GDM1 (cell line): ENCODE data around the gene POLRMT.
"Not testable (repeated sequence)": the region's sequence is repeated elsewhere in the genome, so short reads cannot be mapped to it uniquely, and the experiment has no call there.

Experiments
- DNase-seq: peaks from one replicate; lab custom pipeline; 2025; lab: John Stamatoyannopoulos, UW

POLRMT gene

DNA sequence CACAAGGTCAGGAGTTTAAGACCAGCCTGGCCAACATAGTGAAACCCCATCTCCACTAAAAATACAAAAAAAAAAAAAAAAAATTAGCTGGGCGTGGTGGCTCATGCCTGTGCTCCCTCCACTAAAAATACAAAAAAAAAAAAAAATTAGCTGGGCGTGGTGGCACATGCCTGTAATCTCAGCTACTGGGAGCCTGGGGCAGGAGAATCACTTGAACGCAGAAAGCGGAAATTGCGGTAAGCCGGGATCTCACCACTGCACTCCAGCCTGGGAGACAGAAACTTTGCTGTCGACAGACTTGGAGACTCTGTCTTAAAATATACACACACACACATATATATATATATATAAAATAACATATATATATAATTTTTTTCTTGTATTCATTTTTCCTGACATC lies 6.8 kb downstream of the POLRMT start:
- not testable (repeated sequence) for DNase-seq

DNA sequence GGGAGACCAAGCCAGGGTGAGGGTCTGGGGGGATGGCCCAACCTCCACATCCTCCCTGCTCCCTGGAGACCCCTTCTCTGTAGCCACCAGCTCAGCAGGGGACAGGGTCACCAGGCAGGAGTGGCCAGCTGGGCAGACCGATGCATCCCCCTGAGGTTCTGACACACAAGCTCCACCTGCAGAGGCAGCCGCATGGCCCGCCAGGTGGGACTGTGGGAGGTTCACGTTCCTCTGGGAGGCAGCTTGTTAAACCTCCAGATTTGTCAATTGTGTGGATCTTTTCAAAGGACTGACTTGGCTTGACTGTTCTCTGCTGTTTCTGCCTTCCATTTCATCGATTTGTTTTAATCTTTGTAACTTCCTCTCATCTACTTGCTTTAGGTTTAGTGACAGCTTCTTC lies 8.1 kb downstream of the POLRMT start:
- DNase-seq, result no peak

DNA sequence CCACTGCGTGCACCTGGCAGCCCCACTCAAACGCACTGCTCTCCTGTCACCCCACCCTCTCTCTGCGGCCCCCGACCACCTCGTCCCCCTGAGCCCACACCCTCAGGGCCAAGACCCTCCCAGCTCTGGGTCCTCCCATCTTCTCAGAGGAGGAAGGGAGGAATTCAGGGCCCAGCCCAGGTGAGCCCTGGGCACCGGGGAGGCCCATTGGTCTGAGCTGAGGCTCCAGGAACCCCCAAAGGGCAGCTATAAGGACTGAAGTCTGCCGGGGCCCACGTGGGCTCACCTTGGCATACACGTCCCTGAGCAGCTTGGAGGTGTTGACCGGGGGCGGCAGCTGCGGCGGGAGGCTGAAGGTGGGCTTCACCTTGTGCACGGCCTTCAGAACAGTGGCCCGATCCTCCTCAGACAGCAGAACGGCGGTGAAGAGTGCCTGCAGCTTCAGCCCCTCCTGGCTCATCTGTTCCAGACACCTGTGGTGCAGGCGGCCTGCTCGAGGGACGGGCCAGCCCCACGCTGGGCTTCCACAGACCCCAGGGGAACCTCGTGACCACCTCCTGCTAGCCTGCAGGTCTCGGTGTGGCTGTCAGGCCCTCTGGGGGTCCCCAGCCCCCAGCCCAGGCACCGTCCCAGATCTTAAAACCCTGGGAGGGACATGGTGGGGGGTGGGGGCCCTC lies 8.8 kb downstream of the POLRMT start:
- no peak for DNase-seq

DNA sequence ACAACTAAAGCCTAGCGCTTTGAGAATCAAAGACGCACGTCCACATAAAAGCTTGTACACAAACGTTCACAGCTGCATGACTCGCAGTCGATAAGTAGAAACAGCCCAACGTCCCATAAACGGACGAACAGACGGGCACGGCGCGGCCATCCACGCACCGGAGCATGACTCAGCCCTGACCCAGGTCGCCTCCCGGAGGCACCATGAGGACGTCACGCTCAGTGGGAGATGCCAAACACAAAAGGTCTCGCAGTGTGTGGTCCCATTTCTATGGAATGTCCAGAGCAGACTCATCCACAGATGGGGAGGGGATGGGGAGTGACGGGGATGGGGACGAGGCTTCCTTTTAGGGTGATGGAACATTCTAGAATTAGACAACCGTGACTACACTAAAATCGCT lies 9.4 kb downstream of the POLRMT start:
- DNase-seq, result no peak

DNA sequence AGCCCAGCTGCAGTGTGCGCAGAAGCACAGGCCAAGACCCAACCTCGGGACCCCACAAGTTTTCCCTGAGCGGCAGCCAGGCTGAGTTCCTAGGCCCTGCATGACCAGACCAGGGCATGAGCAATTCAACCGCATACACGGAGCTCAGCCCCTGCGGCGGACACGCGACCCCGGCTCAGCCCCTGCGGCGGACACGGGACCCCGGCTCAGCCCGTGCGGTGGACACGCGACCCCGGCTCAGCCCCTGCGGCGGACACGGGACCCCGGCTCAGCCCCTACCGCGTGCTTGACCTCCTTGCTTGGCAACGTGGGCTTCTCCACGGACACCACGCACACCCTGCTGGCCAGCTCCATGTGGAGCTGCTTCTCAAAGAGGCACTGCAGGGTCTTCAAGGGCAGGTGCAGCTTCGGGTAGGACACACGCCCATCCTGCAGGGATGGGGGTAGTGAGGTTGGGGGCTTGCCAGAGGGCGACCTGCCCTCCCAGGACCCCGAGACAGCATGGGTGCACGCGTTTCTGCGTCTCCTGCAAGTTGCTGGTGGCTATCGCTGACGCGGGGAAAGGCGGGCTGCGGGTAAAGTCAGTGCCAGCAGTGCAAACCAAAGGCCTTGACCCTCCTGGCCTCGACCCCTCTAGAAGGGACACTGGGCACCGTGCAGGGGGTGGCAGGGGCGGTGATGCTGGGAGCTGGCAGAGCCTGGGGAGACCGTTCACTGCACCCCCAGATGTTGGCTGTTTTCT lies 10.0 kb downstream of the POLRMT start:
- no peak for DNase-seq

DNA sequence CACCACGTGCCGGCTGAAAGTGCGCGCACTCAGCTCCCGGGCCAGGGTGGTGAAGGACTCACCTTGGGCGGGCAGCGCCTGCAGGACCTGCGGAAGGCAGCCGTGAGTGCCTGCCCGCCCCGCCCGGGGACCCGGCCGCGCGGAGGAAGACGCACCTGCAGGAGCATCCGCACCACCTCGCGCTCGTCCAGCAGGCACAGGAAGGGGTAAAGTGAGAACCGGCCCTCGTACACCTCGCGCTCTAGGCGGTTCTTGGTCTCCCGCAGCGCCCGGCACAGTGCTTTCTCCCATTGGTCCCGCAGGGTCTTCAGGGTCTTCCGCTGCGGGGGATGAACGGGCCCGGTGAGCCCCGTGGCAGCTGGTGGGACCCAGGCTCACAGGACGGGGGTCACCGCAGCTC lies 10.7 kb downstream of the POLRMT start:
- DNase-seq, result no peak

DNA sequence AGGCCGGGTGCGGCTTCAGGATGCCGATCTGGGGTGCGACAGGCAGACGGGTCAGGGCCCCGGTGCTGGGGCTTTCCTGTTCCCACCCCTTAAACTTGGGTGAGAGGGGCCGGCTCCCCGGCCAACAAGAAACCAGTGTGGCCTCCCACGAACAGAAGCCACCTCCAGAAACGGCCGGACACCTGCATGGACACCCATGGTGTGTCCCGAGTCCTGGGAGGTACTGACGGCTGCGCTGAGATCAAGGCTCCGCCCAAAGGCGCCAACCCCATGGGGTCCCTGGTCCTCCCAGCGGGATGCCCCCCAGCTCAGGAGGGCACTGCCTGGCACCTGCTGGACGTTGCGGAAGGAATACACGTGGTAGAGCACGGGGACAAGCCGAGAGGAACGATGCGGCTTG lies 11.5 kb downstream of the POLRMT start:
- no peak for DNase-seq

DNA sequence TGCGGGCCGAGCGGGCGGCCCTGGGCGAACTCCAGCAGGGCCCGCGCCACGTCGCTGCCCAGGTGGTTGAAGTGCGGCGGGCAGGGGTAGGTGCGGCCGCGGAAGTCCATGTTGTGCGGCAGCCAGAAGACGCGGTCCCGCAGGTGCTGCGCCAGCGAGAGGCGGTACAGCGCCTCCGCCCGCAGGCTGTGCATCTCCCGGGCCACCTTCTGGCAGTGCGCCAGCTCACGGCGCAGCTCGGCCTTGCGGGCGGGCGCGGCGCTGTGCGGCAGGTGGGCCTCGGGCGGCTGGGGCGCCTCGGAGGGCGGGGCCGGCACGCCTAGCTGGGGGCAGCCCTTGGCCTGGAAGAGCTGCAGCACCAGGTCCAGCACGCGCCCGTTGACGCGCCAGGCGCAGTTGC lies 12.1 kb downstream of the POLRMT start:
- DNase-seq, result not testable (repeated sequence)

DNA sequence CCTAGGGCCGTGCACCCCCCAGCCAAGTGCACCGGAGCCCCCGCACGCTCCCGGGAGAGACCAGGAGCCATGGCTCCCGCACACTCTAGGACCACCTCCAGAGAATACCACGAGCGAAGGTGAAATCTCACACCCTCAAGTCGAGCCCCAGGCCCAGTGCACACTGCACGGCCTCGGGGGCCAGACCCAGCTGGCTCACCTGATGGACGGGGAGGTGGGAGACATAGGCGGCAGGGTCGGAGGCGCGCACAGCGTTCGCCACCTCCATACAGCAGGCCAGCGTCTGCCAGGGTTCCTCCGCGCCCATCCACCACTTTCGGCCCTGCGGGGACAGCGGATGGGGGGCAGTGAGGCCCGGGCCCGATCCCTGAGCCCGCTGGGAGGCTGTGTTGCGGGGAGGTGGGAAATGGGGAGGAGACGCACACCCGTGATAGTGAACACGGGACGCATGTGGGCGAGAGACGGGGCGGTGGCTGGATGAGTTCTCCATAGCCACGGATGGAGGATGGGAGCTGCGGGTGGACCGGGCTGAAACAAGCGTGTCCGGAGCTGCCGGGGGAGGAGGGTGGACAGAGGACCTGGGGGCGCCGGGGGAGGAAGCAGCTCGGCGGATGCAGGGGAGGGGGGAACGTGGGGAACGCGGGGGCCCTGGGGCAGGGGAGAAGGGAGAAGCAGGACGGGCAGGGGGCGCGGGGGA lies 13.0 kb downstream of the POLRMT start:
- no peak for DNase-seq

DNA sequence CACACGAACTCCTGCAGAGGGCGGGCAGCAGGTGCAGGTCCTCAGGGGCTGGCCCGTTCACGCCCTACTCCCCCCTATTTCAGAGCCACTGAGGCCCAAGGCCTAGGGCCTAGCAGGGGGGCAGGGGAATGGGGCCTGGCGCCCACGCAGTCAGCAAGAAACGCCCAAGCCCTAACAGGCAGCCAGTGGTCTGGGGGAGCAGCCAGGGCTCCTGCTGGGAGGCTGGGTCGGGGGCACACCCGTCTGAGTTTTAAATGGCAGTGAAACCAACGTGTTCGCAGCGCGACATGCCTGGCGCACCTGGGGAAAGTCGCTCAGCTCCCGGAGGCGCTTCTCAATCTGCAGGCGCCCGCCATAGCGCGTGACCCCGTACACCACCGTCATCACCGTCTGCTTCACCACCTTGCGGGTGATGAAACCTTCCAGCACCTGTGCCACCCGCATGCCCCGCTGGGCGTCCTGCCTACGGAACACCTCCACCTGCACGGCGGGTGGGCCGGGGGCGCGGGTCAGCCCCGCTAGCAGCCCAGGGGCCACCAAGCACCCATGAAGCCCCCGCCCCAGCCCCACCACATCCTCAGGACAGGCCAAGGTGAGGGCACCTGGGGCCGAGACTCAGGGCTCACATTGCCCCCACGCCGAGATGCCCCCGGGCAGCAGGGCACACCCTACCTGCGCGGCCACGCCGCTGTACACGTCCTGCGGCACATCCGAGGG lies 13.9 kb downstream of the POLRMT start:
- no peak for DNase-seq

DNA sequence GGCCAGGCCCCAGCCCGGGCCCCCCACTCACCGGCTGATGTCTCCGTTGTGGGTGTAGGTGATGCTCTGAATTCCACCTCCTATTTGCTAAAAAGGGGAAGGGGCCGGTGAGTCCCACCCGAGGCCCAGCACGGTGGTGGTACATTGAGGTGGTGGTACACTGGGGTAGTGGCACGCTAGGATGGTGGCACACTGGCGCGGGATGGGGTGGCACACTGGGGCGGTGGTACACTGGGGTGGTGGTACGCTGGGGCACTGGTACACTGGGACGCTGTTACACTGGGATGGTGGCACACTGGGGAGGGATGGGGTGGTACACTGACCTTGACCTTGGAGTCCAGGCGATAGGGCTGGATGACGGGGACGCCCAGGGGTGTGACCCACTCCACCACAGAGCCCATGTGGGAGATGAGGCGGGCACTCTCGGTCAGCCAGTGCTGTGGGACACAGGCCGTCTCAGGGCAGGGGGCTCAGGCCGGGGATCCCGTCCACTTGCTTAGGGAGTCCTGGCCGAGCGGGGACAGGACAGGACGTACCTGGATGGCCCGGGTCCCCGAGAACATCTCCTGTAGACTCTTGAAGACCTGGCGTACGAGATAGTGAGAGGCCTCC lies 14.6 kb downstream of the POLRMT start:
- DNase-seq, result no peak

DNA sequence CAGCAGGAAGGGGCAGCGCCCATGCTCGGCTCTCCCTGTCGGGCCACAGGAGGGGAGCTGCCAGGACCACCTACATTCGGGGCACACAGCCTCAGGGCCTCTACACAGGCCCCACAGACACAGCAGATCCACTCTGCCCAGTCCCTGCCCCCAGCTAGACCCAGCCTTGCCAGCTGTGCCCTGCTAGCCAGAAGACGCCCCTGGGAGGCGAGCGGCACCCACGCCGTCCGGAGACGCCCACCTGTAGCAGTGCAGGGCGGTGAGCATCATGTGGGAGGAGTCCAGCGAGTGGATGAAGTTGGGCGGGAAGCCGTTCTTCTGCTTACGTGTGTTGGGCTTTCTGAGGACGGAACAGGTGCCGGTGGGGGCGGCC lies 15.1 kb downstream of the POLRMT start:
- DNase-seq, result no peak

DNA sequence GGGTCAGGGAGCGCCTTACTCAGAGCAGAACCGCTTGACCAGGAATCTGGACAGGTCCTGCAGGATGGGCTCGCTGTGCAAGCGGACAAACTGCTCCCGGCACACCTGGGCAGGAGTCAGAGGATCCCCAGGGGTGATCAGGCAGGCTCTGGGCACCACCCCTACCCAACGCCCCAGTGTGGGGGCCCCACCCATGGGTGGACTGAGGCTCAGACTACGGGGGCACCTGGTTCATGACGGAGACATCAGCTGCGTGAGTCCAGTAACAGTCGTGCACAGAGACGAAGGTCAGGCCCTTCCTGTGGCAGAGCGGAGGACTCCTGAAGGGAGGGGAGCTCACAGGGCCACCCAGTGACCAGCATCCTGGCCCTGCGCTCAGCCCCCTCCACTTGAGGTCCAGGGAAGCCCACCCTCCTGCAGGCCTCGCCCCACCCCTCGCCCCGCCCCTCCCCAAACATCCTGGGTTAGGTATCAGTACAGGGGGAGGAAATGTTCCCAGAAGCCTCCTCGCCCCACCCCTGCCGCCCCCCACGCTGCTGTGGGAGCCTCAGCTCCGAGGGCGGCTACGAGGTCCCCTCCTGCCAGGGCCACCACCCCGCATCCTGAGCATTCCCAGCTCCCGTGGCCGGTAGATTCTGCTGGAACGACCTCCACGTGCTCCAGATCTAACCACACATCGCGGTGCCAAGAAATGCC lies 15.6 kb downstream of the POLRMT start:
- no peak for DNase-seq

DNA sequence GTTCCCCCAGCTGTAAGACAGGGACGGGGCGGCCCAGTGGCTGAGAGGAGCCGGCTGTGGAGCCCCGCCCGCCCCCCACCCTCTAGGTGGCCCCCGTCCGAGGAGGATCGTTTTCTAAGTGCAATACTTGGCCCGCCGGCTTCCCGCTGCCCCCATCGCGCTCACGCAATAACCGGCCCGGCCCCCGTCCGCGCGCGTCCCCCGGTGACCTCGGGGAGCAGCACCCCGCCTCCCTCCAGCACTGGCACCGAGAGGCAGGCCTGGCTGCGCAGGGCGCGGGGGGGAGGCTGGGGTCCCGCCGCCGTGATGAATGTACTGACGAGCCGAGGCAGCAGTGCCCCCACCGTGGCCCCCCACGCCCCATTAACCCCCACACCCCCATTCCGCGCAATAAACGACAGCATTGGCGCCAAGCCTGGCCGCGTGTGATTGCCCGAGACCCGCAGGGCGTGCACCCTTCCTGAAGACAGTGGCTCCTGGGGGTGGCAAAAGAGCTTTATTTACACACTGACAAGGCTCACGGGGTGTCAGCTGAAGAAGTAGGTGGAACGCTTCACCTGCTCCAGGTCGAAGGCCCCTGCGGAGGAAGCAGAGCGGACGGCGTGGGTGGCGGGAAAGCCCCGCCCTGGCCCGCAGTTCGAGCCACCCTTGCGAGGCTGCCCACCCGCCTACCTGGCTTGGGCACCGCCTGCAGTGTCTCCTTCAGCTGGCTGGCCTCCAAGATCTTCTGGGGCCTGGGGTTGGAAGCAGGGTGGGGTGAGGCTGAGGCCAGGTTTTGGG lies 16.4 kb downstream of the POLRMT start:
- DNase-seq, result no peak

DNA sequence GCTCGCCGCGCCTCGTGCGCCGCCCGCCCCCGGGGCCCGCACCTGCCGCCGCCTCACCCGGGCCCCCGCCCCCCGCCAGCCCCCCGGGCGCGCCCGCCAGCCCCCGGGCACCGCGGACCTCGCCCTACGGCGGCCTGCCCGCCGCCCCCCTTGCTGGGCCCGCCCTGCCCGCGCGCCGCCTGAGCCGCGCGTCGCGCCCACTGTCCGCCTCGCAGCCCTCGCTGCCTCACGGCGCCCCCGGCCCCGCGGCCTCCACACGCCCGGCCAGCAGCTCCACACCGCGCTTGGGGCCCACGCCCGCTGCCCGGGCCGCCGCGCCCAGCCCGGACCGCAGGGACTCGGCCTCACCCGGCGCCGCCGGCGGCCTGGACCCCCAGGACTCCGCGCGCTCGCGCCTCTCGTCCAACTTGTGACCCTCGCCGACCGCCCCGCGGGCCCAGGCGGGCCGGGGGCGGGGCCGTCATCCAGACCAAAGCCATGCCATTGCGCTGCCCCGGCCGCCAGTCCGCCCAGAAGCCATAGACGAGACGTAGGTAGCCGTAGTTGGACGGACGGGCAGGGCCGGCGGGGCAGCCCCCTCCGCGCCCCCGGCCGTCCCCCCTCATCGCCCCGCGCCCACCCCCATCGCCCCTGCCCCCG lies 17.2 kb downstream of the POLRMT start:
- DNase-seq, result no peak

DNA sequence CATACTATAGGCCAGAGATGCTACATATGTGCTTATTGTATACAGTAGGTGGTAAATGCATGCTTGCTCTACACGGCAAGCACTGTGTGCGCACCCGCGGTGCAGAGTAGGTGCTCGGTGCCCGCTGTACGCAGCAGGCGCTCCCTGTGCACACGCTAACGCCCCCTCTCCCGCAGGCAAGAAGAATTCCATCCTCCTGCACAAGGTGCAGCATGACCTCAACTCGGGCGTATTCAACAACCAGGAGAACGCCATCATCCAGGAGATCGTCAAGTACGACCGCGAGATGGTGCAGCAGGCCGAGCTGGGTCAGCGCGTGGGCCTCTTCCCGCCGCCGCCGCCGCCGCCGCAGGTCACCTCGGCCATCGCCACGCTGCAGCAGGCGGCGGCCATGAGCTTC lies 17.7 kb downstream of the POLRMT start:
- DNase-seq, result no peak

DNA sequence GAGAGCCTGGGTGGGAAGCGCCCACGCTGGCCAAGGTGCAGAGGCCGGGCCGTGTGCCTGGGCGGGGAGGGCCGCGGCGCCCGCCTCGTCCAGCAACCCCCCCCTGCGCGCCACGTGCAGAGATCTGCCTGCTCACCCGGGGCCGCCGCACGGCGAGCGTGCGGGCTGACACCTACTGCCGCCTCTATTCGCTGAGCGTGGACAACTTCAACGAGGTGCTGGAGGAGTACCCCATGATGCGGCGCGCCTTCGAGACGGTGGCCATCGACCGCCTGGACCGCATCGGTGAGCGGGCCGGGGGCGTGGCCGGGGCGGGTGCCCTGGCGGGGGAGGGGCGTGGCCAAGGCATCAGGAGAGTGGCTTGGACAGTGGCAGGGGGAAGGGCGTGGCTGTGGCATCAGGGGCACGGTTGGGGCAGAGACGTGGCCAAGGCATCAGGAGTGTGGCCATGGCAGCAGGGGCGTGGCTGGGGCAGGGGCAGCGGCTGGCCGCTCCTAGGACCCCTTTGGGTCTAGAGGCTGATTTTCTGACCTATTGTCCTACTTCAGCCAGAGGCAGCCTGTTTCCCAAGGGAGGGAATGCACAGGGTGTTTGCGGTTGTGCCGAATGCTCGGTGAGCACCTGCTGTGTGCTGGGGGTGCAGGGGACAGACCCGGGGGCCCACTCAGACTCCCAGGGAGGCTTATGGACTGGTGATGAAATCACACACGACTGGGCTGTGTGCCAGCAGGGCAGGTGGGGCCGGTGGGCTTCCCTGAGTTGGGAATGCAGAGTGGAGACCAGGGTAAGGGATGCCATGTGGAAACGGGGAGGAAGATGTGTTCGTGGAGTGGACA lies 19.4 kb downstream of the POLRMT start:
- DNase-seq, result no peak

DNA sequence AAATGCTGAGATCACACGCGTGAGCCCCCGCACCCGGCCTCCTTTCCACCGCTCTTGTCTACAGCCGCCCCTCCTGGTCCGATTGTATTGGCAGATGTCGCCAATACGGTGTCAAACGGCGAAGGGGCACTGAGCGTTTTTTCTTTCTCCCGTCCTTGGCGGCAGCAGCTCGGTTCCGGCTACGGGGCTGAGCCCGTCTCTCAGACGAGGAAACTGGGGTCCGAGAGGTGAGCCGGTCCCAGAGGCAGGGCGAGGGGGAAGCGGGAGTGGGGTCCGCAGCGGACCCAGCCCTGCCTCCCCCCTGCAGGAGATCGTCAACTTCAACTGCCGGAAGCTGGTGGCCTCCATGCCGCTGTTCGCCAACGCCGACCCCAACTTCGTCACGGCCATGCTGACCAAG lies 20.4 kb downstream of the POLRMT start:
- no peak for DNase-seq

DNA sequence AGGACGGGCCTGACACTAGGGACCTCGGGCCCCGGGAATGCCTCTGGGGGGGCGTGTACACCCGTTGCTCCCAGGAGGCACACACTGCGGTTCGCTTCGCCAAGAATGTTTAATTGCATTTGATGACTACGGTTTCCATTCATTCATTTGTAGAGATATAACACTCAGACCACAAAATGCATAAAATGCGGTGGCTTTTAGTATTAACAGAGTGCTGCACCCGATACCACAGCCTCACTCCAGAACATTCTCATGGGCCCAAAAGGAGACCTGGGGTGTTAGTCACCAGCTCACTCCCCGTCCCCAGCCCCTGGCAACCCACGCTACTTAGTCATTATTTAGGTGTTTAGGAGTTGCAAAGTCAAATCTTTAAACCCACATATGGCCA lies 21.9 kb downstream of the POLRMT start:
- DNase-seq, result no peak
